ENCODE measurements around the gene FGF9. TPM values are rescaled to one million over a fixed set of nuclear protein-coding genes. Genes with fewer than 3 reads are reported as not detected.

FGF9 gene
- total RNA-seq, 1 experiment from 2014 or later: 1.5 TPM

DNA sequence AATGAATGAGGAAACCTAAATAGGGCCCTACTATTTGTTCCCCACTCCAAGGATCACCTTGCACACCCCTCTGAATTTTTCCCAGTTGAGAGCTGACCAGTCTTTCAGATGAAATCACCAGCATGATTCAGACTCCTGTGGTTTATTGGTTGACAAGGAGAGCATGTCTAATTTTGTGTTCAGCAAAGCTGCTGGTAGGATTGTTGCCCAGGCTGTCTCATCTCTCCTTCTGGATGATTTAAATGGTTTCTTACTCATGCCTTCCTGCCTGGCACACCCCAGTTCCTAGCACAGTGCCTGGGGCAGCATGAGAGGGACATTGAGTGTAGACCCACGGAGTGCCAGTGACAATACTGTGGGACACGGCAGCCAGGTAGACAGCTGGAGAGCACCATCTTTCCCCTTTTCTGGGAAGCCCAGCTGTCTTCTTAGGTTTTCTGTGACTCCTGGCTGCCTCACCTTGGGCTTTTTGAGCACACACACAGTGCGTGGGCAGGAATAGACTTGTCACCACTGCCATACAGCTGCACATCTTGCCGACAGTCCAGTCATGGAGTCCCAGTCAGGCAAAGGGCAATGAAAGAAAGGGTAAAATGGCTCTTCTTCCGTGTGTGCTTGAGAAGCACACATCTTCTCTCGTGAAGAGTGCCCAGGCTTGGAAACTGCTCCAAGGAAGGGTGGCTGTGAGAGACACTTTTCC, 12.3 kb downstream of the FGF9 start:
- peak; percentile 44 for ATAC-seq
- no peak overlapping the region for H3K9ac ChIP-seq (ENCODE audit: low read length)
- ChIA-PET RAD21 (ENCODE audit: low non-redundant PET in 1 of 2, low total read pairs in 2 of 2, uncharacterized antibody in 2 of 2, unreplicated experiment in 2 of 2) (no interaction called here), POLR2A (no interaction called here), CTCF (no interaction called here)
- DNase-seq (ENCODE audit: low read depth, low spot score): no peak
- peaks cover 0 to 6% of the 10 kb centered on the region in 2 experiments; a peak in 1 of 4 replicates for H3K4me1 ChIP-seq (ENCODE audit: control insufficient read depth in 1 of 2, insufficient read depth in 2 of 2, low read length in 2 of 2)
- no peak overlapping the region for H2AFZ ChIP-seq (ENCODE audit: low read depth, low read length, poor library complexity, severe bottlenecking)
- no peaks in the 10 kb centered on the region for H4K20me1 ChIP-seq (ENCODE audit: insufficient read depth)
- TF ChIP-seq SP1 (IDR thresholded peaks at IDR 0.05; ENCODE audit: low read depth): 0 out of 2 replicates have a peak, but pooled peaks have one; percentile 12
- peak; percentile 16; the same call in 1 of the 2 replicates for TF ChIP-seq FOSL1 (IDR thresholded peaks at IDR 0.05; ENCODE audit: low read depth)
- TF ChIP-seq, protein P1, sequence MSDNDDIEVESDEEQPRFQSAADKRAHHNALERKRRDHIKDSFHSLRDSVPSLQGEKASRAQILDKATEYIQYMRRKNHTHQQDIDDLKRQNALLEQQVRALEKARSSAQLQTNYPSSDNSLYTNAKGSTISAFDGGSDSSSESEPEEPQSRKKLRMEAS (IDR thresholded peaks at IDR 0.05): no peak
- H3K27ac ChIP-seq (ENCODE audit: low read depth, low read length): no peak overlapping the region
- H3K79me2 ChIP-seq (ENCODE audit: insufficient read depth, low read length): no peaks in the 10 kb centered on the region
- H3K9me3 ChIP-seq (ENCODE audit: control insufficient read depth in 1 of 2, insufficient read depth in 1 of 2, low read depth in 1 of 2, low read length in 2 of 2): no peaks in the 10 kb centered on the region
- BruUV-seq (replicated peaks): no TSS peak
- intact Hi-C loops (cut with micrococcal nuclease): no loop called here
- H3K4me3 ChIP-seq (replicated peaks in 1 of 2; ENCODE audit: low read depth in 1 of 2, low read length in 2 of 2): no peak overlapping the region
- H3K4me2 ChIP-seq (ENCODE audit: low read length): no peak overlapping the region; the same call in 1 of the 2 replicates
- no peaks in the 10 kb centered on the region for H3K27me3 ChIP-seq (ENCODE audit: insufficient read depth, low read length)
- H3K36me3 ChIP-seq (ENCODE audit: control insufficient read depth in 1 of 2, insufficient read depth in 2 of 2, low read length in 2 of 2): no peaks in the 10 kb centered on the region
- no peaks in the 10 kb centered on the region for H3K9me2 ChIP-seq (ENCODE audit: insufficient read depth)

DNA sequence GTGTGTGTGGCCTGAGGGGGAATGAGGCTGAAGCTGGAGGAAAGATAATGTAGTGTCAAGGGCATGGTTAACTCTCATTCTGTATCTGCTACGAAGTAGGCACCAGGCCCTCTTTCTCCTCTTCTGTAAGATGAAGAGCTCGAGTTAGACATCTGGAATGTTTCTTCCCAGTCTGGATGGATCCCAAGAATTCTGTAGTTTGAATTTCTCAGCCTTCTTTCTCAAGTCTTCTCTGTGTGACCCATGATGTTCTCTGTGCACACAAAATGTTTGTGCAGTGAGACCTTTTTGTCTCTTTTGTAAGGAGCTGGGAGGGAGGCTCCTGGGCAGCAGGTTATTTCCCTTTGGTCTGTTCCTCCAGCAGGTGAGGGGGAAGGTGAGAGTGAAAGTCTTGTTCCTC, 13.7 kb downstream of the FGF9 start:
- H3K9me2 ChIP-seq (ENCODE audit: insufficient read depth): no peaks in the 10 kb centered on the region
- ATAC-seq: no peak
- CTCF ChIA-PET: no interaction called here
- POLR2A ChIA-PET: no interaction called here
- H3K79me2 ChIP-seq (ENCODE audit: insufficient read depth, low read length): no peaks in the 10 kb centered on the region
- no peak overlapping the region for H3K9ac ChIP-seq (ENCODE audit: low read length)
- no TSS peak for BruUV-seq (replicated peaks)
- H2AFZ ChIP-seq (ENCODE audit: low read depth, low read length, poor library complexity, severe bottlenecking): no peak overlapping the region
- peaks cover 0 to 6% of the 10 kb centered on the region in 2 experiments; a peak in 1 of 4 replicates for H3K4me1 ChIP-seq (ENCODE audit: control insufficient read depth in 1 of 2, insufficient read depth in 2 of 2, low read length in 2 of 2)
- H3K9me3 ChIP-seq (ENCODE audit: control insufficient read depth in 1 of 2, insufficient read depth in 1 of 2, low read depth in 1 of 2, low read length in 2 of 2): no peaks in the 10 kb centered on the region
- H4K20me1 ChIP-seq (ENCODE audit: insufficient read depth): no peaks in the 10 kb centered on the region
- H3K36me3 ChIP-seq (ENCODE audit: control insufficient read depth in 1 of 2, insufficient read depth in 2 of 2, low read length in 2 of 2): no peaks in the 10 kb centered on the region
- no peak overlapping the region for H3K4me2 ChIP-seq (ENCODE audit: low read length)
- H3K27ac ChIP-seq (ENCODE audit: low read depth, low read length): no peak overlapping the region
- no peak overlapping the region for H3K4me3 ChIP-seq (replicated peaks in 1 of 2; ENCODE audit: low read depth in 1 of 2, low read length in 2 of 2)
- intact Hi-C loops (cut with micrococcal nuclease): no loop called here
- DNase-seq (ENCODE audit: low read depth, low spot score): no peak
- H3K27me3 ChIP-seq (ENCODE audit: insufficient read depth, low read length): no peaks in the 10 kb centered on the region
- RAD21 ChIA-PET (ENCODE audit: low non-redundant PET in 1 of 2, low total read pairs in 2 of 2, uncharacterized antibody in 2 of 2, unreplicated experiment in 2 of 2): no interaction called here
- TF ChIP-seq EZH2 (IDR thresholded peaks at IDR 0.05) (no peak), YY1 (IDR thresholded peaks at IDR 0.05; ENCODE audit: extremely low read depth, insufficient replicate concordance, low read depth, low read length) (no peak), POLR2A (IDR thresholded peaks at IDR 0.05; ENCODE audit: borderline replicate concordance, extremely low read depth, insufficient read depth, insufficient read length) (no peak), JUND (IDR thresholded peaks at IDR 0.05) (no peak), CBX3 (IDR thresholded peaks at IDR 0.05; ENCODE audit: low read depth) (no peak), ZNF274 (IDR thresholded peaks at IDR 0.05; ENCODE audit: low read depth, low read length) (no peak), EZH2phosphoT487 (IDR thresholded peaks at IDR 0.05; ENCODE audit: borderline replicate concordance) (no peak), ZFX (IDR thresholded peaks at IDR 0.05) (no peak), EGR1 (IDR thresholded peaks at IDR 0.05; ENCODE audit: low read depth) (no peak), TCF7L2 (IDR thresholded peaks at IDR 0.05; ENCODE audit: borderline replicate concordance, extremely low read depth, insufficient read depth, insufficient read length) (no peak), RAD21 (IDR thresholded peaks at IDR 0.05; ENCODE audit: low read depth) (no peak)
- TF ChIP-seq, protein P2, sequence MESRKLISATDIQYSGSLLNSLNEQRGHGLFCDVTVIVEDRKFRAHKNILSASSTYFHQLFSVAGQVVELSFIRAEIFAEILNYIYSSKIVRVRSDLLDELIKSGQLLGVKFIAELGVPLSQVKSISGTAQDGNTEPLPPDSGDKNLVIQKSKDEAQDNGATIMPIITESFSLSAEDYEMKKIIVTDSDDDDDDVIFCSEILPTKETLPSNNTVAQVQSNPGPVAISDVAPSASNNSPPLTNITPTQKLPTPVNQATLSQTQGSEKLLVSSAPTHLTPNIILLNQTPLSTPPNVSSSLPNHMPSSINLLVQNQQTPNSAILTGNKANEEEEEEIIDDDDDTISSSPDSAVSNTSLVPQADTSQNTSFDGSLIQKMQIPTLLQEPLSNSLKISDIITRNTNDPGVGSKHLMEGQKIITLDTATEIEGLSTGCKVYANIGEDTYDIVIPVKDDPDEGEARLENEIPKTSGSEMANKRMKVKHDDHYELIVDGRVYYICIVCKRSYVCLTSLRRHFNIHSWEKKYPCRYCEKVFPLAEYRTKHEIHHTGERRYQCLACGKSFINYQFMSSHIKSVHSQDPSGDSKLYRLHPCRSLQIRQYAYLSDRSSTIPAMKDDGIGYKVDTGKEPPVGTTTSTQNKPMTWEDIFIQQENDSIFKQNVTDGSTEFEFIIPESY (IDR thresholded peaks at IDR 0.05; ENCODE audit: extremely low read depth, insufficient replicate concordance, low read length): no peak
- TF ChIP-seq, protein P3, sequence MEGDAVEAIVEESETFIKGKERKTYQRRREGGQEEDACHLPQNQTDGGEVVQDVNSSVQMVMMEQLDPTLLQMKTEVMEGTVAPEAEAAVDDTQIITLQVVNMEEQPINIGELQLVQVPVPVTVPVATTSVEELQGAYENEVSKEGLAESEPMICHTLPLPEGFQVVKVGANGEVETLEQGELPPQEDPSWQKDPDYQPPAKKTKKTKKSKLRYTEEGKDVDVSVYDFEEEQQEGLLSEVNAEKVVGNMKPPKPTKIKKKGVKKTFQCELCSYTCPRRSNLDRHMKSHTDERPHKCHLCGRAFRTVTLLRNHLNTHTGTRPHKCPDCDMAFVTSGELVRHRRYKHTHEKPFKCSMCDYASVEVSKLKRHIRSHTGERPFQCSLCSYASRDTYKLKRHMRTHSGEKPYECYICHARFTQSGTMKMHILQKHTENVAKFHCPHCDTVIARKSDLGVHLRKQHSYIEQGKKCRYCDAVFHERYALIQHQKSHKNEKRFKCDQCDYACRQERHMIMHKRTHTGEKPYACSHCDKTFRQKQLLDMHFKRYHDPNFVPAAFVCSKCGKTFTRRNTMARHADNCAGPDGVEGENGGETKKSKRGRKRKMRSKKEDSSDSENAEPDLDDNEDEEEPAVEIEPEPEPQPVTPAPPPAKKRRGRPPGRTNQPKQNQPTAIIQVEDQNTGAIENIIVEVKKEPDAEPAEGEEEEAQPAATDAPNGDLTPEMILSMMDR (IDR thresholded peaks at IDR 0.05 in 2 of 3, conservative IDR thresholded peaks at IDR 0.05 in 1 of 3; ENCODE audit: borderline replicate concordance in 1 of 3, insufficient read depth in 1 of 3, low read depth in 2 of 3, low read length in 2 of 3): no peak
